Lower leg skin (tissue), 3 donors: Measurements from ENCODE around the gene LRP1B.

Source experiments
- CTCF ChIP-seq, 3 donors: fragments of 450-650 bp; IDR thresholded peaks; one replicate each; pipeline ENCODE4 v1.5.1; 2016; ENCODE audit warnings: antibody characterized with exemption in 3 of 3, mild to moderate bottlenecking in 3 of 3, moderate library complexity in 2 of 3
- POLR2A ChIP-seq, 2 donors: fragments of 450-650 bp; IDR thresholded peaks; one replicate each; pipeline ENCODE4 v1.6.1; 2016 to 2017; ENCODE audit warnings: antibody characterized with exemption in 2 of 2, mild to moderate bottlenecking in 1 of 2, moderate library complexity in 1 of 2

GRCh38 chr2:140186313-140186712 lies 1944.5 kb downstream of the LRP1B start:
- no peak for TF ChIP-seq POLR2A (IDR thresholded peaks at IDR 0.05)
- TF ChIP-seq CTCF (IDR thresholded peaks at IDR 0.05), result no peak
